ENCODE measurements around the gene PPP1R9B. TPM values are rescaled to one million over a fixed set of nuclear protein-coding genes. Genes with fewer than 3 reads are reported as not detected.

The PPP1R9B gene
- total and polyA plus RNA-seq, 2 of the 8 experiments (the other 6 are each of a cell fraction or from before 2014, with no cell fraction given): 5.2 to 13.1 TPM

DNA sequence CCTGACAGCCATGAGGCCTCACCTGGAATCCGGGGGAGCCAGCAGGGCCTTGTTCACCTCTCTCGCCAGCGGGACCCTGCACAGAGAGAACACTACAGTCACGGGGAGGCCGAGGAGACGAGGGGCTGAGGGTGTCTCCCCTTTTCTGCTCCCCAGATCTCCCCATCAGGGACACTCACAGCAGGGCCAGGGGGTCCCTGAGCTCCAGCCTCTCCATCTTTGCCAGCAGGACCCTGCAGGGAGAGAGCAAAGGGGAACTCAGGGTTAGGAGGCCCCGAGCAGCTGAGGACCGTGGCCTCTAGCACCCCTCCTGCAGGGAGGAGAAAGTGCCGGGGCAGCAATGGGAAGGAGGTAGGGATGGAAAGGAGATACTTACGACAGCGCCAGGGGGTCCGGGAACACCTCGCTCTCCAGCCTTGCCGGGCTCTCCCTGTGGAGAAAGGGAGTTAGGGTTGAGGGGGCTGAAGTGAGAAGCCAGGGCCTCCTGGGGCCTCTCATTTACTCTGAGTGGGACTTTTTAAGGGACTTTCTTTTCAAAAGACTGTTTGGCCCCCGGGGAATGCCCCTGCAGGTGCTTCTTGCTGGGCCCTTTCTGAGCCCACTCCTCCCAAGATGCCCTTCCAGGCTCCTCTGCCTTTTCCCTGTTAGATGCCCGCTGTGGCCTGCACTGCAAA is 42.3 kb upstream of the PPP1R9B start:
- Histone ChIP-seq H2AK5ac (ENCODE audit: low read depth, low read length) (no peak overlapping the region), H2BK20ac (ENCODE audit: low read length) (no peak overlapping the region), H2BK120ac (replicated peaks; ENCODE audit: low read depth, low read length) (no peak overlapping the region), H4K8ac (ENCODE audit: extremely low read depth, insufficient read depth, low read length) (no peak overlapping the region), H3K23ac (ENCODE audit: insufficient read length) (no peak overlapping the region), H3K23me2 (ENCODE audit: low read depth, low read length) (no peaks in the 10 kb centered on the region), H4K20me1 (replicated peaks in 1 of 2; ENCODE audit: control insufficient read depth in 1 of 2, insufficient read depth in 2 of 2, low read length in 2 of 2) (peaks cover 0 to 4% of the 10 kb centered on the region in 2 experiments), H4K91ac (replicated peaks; ENCODE audit: insufficient read length, low read length) (no peak overlapping the region), H2BK5ac (ENCODE audit: low read depth, low read length) (no peak overlapping the region), H3K4me3 (ENCODE audit: extremely low read depth in 1 of 4, insufficient read depth in 2 of 4, low read depth in 3 of 4, low read length in 4 of 4) (no peak overlapping the region), H2AFZ (ENCODE audit: low read length) (no peak overlapping the region), H3K27ac (ENCODE audit: low read depth, low read length) (no peak overlapping the region), H3K4me2 (ENCODE audit: insufficient read depth in 1 of 2, low read depth in 2 of 2, low read length in 2 of 2) (no peak overlapping the region), H3K9me3 (ENCODE audit: insufficient read depth in 2 of 2, low read depth in 1 of 2, low read length in 1 of 2) (no peaks in the 10 kb centered on the region), H2BK15ac (ENCODE audit: low read length) (no peak overlapping the region), H3K36me3 (ENCODE audit: control insufficient read depth in 2 of 4, insufficient read depth in 4 of 4, low read length in 3 of 4) (peaks cover 10 to 76% (median 49%) of the 10 kb centered on the region in 4 experiments), H3K4ac (replicated peaks; ENCODE audit: insufficient read length, low read depth, low read length) (no peak overlapping the region), H3K18ac (ENCODE audit: extremely low read depth, low read length) (no peak overlapping the region), H3K27me3 (replicated peaks in 1 of 4; ENCODE audit: control insufficient read depth in 3 of 4, extremely low read depth in 1 of 4, insufficient read depth in 3 of 4, low read length in 3 of 4) (no peaks in the 10 kb centered on the region), H4K5ac (ENCODE audit: insufficient read length, low read depth, low read length) (no peak overlapping the region), H3K9ac (replicated peaks in 1 of 4; ENCODE audit: extremely low read depth in 1 of 4, low read depth in 3 of 4, low read length in 3 of 4) (no peak overlapping the region), H3K79me2 (ENCODE audit: control insufficient read depth in 1 of 2, insufficient read depth in 2 of 2, low read length in 2 of 2) (no peaks in the 10 kb centered on the region), H3K79me1 (ENCODE audit: low read depth, low read length) (no peaks in the 10 kb centered on the region), H3K56ac (replicated peaks; ENCODE audit: insufficient read length, low read depth, low read length) (no peak overlapping the region), H3K4me1 (replicated peaks in 1 of 4; ENCODE audit: control insufficient read depth in 3 of 4, insufficient read depth in 4 of 4, low read length in 3 of 4) (no peaks in the 10 kb centered on the region), H3K14ac (ENCODE audit: insufficient read length) (no peak overlapping the region), H2BK12ac (ENCODE audit: low read depth, low read length) (no peak overlapping the region)
- DNase-seq (ENCODE audit: low read depth in 1 of 2, low spot score in 2 of 2) (no peak), FAIRE-seq (no peak)
- TF ChIP-seq PHF8 (conservative IDR thresholded peaks at IDR 0.05; ENCODE audit: low read depth, low read length) (no peak), RXRA (IDR thresholded peaks at IDR 0.05; ENCODE audit: insufficient read depth, low read depth, low read length) (no peak), KDM1A (IDR thresholded peaks at IDR 0.05; ENCODE audit: borderline replicate concordance, low read length) (no peak), SIN3A (conservative IDR thresholded peaks at IDR 0.05 in 1 of 2, IDR thresholded peaks at IDR 0.05 in 1 of 2; ENCODE audit: low read depth in 1 of 2, low read length in 2 of 2) (no peak), TAF7 (optimal IDR thresholded peaks at IDR 0.05; ENCODE audit: borderline replicate concordance, low read depth, low read length) (no peak)
- ChIA-PET CTCF (ENCODE audit: partially characterized antibody) (interaction anchor here (0.9 to 5.8 kb wide), 6 partner anchors 12 to 105 kb away, joined by 3 to 43 read pairs (median 4); partner anchors contain the start of gene SGCA), POLR2A (ENCODE audit: partially characterized antibody) (no interaction called here)
- 86% methylated on average over 16 of the region's 16 CpGs; no CpG with 5 or more reads in 1 of the 2 experiments for WGBS, 2 experiments (ENCODE audit: extremely low coverage in 1 of 2, insufficient coverage in 1 of 2, insufficient read length in 1 of 2, insufficient replicate concordance in 2 of 2, low coverage in 1 of 2, low lambda C conversion rate in 2 of 2, missing lambda C conversion rate in 1 of 2)
